Measurements from ENCODE around the gene PARVG. TPM values are rescaled to one million over a fixed set of nuclear protein-coding genes. Genes with fewer than 3 reads are reported as not detected.

Gene PARVG
- total RNA-seq, 3 donors from 2014 or later, result 10.2 to 39.2 (median 26.2) TPM

DNA sequence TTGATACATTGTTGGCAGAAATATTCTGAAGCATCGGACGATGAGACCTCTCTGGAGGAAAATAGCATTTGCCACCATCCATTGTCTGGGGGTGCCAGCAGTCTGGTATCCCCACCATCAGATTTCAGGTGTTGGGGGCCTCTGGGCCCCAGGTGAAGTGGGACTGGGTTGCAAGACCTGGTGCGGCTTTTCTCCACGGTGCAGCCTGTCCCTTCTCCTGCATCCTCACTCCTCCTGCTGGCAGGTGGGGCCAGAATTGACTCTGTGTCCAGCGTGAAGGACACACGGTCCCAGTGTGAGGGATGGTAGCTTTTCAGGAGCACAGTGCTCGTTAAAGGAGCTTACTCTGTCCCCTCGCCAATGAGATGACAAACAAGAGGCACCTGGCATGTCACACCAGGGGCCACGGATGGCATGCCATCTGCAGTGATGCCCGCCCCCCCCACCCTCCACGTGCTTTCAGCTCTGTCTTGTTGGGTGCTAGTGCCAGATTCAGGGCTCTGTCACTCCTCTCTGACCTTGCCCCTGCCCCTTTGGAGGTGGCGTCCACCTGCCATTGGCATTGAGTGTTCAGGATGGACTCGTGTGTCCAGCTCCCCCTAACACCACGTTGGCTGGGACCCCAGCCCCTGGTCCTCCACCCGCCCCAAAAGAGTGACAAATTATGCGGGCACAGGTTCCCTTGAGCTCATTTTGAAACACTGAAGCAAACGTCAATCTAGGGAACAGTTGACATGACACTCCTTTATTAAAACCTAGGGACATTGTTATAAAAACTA, 62.4 kb downstream of the PARVG start:
- Histone ChIP-seq H3K27me3 (peaks cover 0 to 18% of the 10 kb centered on the region in 2 donors), H3K9me3 (no peaks in the 10 kb centered on the region), H3K4me1 (no peaks in the 10 kb centered on the region), H3K36me3 (no peaks in the 10 kb centered on the region), H3K27ac (no peak overlapping the region), H3K4me3 (no peak overlapping the region)
- intact Hi-C loops (cut with DNase I; ENCODE audit: low total_unique reads), result loop anchor here (10.0 kb wide), 1 partner anchor 158 kb away; no protein-coding TSS in a partner anchor
- TF ChIP-seq CTCF (IDR thresholded peaks at IDR 0.05) (no peak), POLR2A (IDR thresholded peaks at IDR 0.05) (no peak), POLR2AphosphoS5 (IDR thresholded peaks at IDR 0.05) (no peak)
- DNase-seq (ENCODE audit: low spot score in 2 of 2), result no peak

DNA sequence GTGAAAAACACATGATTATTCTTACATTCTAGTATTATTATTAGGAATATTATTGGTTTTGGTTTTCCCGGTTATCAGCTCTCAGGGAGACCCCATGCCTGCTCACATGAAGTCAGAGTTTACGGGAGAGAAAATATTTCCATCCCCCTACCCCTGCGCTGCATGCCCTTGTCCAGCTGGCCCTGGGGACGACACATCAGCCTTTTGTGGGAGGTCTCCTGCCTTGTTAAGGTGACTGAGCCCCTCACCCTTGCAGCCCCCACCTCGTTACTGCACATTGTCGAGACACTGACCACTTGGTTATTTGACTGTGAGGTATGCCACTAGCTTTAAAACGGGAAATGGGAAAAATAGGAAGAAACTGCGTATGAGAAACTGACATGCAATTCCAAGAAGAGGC, 63.0 kb downstream of the PARVG start:
- no peak overlapping the region for H3K4me3 ChIP-seq
- no peaks in the 10 kb centered on the region for H3K36me3 ChIP-seq
- TF ChIP-seq CTCF (IDR thresholded peaks at IDR 0.05), result no peak
- TF ChIP-seq POLR2A (IDR thresholded peaks at IDR 0.05), result no peak
- TF ChIP-seq POLR2AphosphoS5 (IDR thresholded peaks at IDR 0.05), result no peak
- intact Hi-C loops (cut with DNase I; ENCODE audit: low total_unique reads), result loop anchor here (10.0 kb wide), 1 partner anchor 159 kb away; no protein-coding TSS in a partner anchor
- H3K27me3 ChIP-seq, result peaks cover 0 to 18% of the 10 kb centered on the region in 2 donors
- no peaks in the 10 kb centered on the region for H3K4me1 ChIP-seq
- no peak for DNase-seq (ENCODE audit: low spot score in 2 of 2)
- no peaks in the 10 kb centered on the region for H3K9me3 ChIP-seq
- H3K27ac ChIP-seq, result no peak overlapping the region

DNA sequence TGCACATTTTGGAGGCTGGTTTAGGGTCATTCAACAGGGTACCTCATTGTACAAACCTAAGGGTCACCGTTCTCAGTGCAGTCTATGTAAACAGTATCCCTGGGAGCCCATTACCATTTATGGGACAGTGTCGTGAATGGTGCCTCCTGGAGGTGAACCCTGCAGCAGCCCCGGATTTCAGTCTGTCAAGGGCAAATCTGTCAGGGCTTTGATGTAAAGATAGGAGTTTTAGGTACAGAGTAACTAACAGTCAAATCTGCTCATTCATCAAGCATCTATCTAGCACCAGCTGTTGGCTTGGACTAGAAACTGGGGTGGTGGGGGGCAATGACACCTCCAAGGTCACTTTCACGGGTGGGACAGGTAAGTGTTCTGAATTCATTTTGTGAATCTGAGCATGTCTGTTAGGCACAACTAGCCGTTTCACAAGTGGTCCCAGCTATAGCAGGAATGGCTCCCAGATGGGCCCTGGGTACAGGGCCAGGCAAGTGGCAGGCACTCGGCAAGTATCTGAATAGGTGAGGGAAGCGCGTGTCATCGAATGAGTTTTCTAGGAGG, 63.6 kb downstream of the PARVG start:
- H3K27me3 ChIP-seq, result peaks cover 0 to 18% of the 10 kb centered on the region in 2 donors
- TF ChIP-seq CTCF (IDR thresholded peaks at IDR 0.05) (no peak), POLR2AphosphoS5 (IDR thresholded peaks at IDR 0.05) (no peak), POLR2A (IDR thresholded peaks at IDR 0.05) (no peak)
- H3K4me1 ChIP-seq, result no peaks in the 10 kb centered on the region
- H3K27ac ChIP-seq, result no peak overlapping the region
- H3K9me3 ChIP-seq, result peaks cover 3 to 4% of the 10 kb centered on the region in 2 donors
- H3K4me3 ChIP-seq, result no peak overlapping the region
- H3K36me3 ChIP-seq, result no peaks in the 10 kb centered on the region
- intact Hi-C loops (cut with DNase I; ENCODE audit: low total_unique reads), result loop anchor here (10.0 kb wide), 1 partner anchor 160 kb away; no protein-coding TSS in a partner anchor
- DNase-seq (ENCODE audit: low spot score in 2 of 2), result peak in 1 of 2 donors; percentile 5

DNA sequence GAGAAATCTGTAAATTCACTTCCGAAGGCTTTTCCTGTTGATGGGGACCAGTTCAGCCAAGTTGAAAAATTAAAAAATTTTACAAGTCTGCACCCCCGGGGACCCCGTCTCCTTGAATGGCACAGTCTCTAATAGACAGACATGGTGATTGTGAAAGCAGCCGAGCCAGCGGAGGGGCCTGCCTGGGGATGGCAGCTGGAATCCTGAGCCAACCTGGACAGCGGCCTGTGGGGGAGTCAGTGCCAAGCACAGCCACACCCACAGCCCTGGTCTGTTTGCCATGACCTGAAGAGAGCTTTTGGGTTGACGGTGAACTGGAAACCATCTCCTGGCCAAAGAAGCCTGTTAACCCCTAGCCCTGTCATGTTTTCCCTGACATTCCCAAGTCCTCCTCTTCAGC, 64.7 kb downstream of the PARVG start:
- Histone ChIP-seq H3K27ac (no peak overlapping the region), H3K36me3 (no peaks in the 10 kb centered on the region), H3K27me3 (peaks cover 0 to 18% of the 10 kb centered on the region in 2 donors), H3K4me1 (no peaks in the 10 kb centered on the region), H3K9me3 (peaks cover 6 to 10% of the 10 kb centered on the region in 2 donors), H3K4me3 (no peak overlapping the region)
- peak in 1 of 2 donors; percentile 12 for DNase-seq (ENCODE audit: low spot score in 2 of 2)
- intact Hi-C loops (cut with DNase I; ENCODE audit: low total_unique reads), result loop anchor here (10.0 kb wide), 1 partner anchor 161 kb away; no protein-coding TSS in a partner anchor
- no peak for TF ChIP-seq POLR2AphosphoS5 (IDR thresholded peaks at IDR 0.05)
- TF ChIP-seq POLR2A (IDR thresholded peaks at IDR 0.05), result no peak
- TF ChIP-seq CTCF (IDR thresholded peaks at IDR 0.05), result no peak

DNA sequence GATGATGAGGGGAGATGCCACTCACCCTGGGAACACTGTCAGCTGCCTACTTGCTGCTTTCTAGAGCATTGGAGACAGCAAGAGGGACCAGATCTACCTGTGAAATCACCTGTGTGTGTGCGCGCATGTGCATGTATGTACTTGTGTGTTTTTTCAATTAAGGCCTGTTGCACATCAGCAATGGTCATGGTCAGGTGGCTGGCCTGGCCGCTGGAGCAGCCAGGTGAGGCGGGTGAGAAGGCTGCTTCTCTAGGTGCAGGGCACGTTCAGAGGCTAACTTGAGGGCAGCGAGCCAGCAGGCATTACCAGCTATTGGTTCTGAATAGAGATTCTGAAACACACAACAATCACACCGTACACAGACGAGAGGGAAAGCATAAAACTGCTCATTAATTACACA, 65.1 kb downstream of the PARVG start:
- DNase-seq (ENCODE audit: low spot score in 2 of 2), result peak in 1 of 2 donors; percentile 14
- peaks cover 0 to 18% of the 10 kb centered on the region in 2 donors for H3K27me3 ChIP-seq
- no peaks in the 10 kb centered on the region for H3K36me3 ChIP-seq
- TF ChIP-seq POLR2AphosphoS5 (IDR thresholded peaks at IDR 0.05), result no peak
- no peak for TF ChIP-seq CTCF (IDR thresholded peaks at IDR 0.05)
- no peak for TF ChIP-seq POLR2A (IDR thresholded peaks at IDR 0.05)
- no peak overlapping the region for H3K4me3 ChIP-seq
- no peak overlapping the region for H3K27ac ChIP-seq
- H3K9me3 ChIP-seq, result peaks cover 6 to 10% of the 10 kb centered on the region in 2 donors
- intact Hi-C loops (cut with DNase I; ENCODE audit: low total_unique reads), result loop anchor here (10.0 kb wide), 1 partner anchor 161 kb away; no protein-coding TSS in a partner anchor
- no peaks in the 10 kb centered on the region for H3K4me1 ChIP-seq

Data from breast epithelium (tissue), 4 donors.